Measurements from ENCODE around the gene TMSB10.
"Not testable (repeated sequence)": the region's sequence is repeated elsewhere in the genome, so short reads cannot be mapped to it uniquely, and the experiment has no call there.

Gene TMSB10

DNA sequence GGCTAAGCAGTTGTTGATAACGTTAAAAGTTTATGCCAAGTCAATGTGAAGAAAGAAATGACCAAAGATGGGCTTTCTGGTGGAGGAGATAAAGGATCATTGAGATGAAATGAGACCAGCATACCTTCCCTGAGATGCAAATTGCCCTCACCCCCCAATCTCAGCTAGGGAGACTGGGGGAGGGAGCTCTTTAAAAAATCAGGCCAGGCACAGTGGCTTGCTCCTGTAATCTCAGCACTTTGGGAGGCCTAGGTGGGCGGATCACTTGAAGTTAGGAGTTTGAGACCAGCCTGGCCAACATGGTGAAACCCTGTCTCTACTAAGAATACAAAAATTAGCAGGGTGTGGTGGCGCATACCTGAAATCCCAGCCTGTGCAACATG lies 34.6 kb downstream of the TMSB10 start:
- DNase-seq (ENCODE audit: low read depth): no peak

- no peak for DNase-seq (ENCODE audit: low read depth)
Observed at GRCh38 chr2:84940831-84941412, 35.5 kb downstream of the TMSB10 start.

DNA sequence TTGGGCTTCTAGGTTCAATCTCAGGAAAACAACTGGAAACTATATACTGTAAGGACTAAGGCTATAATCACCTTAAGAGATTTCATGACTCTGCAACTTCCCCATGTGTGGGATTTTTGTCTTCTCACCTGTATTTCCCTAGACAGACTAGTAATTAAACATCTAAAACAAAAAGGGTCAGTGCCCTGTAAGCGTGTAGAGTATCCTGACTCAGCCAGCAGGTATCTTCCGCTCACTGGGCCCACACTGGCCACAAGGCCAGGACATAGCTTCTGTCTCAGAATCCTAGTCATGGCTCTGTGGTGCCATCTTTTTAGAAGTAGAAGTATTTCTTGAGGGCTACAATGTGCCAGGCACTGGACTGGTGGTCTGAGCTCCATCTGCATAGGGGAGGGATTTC lies 36.7 kb downstream of the TMSB10 start:
- DNase-seq (ENCODE audit: low read depth): no peak

DNA sequence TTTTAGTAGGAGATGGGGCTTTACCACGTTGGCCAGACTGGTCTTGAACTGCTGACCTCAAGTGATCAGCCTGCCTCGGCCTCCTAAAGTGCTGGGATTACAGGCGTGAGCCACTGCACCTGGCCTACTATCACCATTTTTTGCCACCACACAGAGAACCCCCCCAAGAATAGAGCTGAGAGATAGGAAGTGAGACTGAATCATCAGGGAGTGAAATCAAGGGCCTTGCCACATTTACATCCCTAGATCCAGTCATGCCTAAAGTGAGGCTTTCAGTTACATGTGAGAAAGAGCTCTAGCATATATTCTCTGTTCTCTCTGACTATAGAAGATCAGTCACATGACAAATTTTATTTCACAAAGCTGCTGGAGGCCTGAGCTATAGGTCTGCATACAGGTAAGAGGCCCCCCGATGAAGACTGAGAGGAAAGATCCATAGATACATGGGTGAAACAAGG lies 37.5 kb downstream of the TMSB10 start:
- no peak for DNase-seq (ENCODE audit: low read depth)

GRCh38 chr2:84944295-84944909 lies 38.9 kb downstream of the TMSB10 start:
- DNase-seq (ENCODE audit: low read depth): no peak

DNA sequence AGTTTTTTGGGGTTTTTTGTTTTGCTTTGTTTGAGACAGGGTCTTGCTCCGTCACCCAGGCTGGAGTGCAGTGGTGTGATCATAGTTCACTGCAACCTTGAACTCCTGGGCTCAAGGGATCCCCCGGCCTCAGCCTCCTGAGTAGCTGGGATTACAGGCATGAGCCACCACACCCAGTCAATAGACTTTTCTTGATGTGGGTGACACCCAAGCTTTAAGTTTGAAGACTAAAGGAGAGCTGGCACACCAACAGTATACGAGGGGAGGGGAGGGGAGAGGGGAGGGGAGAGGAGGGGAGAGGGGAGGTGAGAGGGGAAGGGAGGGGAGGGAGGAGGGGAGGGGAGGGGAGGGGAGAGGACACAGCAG lies 40.4 kb downstream of the TMSB10 start:
- not testable (repeated sequence) for DNase-seq (ENCODE audit: low read depth)

- DNase-seq (ENCODE audit: low read depth): peak; percentile 97
Observed at GRCh38 chr2:84946204-84947009, 41.0 kb downstream of the TMSB10 start.

DNA sequence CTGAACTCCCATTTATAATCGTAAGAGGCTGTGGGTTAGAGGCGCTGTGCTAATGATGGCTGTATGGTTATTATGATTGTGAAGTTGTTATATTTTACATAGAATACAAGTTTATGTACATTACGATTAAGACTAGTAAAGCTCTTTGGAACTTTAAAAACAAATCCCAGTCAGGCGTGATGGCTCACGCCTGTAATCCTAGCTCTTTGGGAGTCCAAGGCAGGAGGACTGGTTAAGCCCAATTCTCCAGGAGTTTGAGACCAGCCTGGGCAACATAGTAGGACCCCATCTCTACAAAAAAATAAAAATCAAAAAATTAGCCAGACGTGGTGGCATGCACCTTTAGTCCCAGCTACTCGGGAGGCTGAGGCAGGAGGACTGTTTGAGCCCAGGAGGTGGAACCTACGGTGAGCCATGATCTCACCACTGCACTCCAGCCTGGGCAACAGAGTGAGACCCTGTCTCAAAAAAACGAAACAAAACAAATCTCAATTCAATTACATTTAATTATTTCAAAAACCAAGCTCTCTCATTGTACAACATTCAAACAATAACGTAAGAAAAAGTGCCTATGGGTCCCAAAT lies 41.6 kb downstream of the TMSB10 start:
- no peak for DNase-seq (ENCODE audit: low read depth)

DNA sequence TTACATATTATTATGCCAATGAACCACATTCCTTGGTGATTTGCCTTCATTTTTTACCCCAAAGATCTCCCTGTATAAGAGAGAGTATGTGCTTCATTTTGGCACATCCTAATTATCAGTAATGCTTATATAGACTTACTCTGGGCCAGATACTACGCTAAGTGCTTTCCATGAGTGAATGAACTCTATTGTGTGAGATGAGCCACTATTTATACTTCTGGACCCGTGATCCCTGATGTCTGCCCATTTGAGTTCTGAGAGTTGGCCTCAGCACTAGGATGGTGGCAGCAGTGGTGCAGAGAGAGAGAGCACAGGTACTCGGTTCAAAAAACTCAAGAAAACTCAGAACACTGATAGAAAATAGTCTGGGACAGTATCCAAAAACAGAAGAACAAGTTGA lies 48.1 kb downstream of the TMSB10 start:
- no peak for DNase-seq (ENCODE audit: low read depth)

- DNase-seq (ENCODE audit: low read depth): no peak
Observed at GRCh38 chr2:84954329-84954728, 48.9 kb downstream of the TMSB10 start.

All from HS-5 (cell line).